HS-5 (cell line): ENCODE results near the gene GAB2.

Experiments
- DNase-seq: peaks from one replicate; pipeline ENCODE4 v3.0.0-alpha.2; 2012; ENCODE audit warnings: low read depth

The GAB2 gene

GRCh38 chr11:78220218-78221157 is 197.1 kb downstream of the GAB2 start:
- no peak for DNase-seq

- DNase-seq = no peak
Observed at GRCh38 chr11:78219493-78220217, 198.0 kb downstream of the GAB2 start.

GRCh38 chr11:78218707-78219492 is 198.7 kb downstream of the GAB2 start:
- no peak for DNase-seq

- DNase-seq = no peak
Observed at GRCh38 chr11:78217650-78218541, 199.7 kb downstream of the GAB2 start.

- DNase-seq = no peak
Observed at GRCh38 chr11:78216571-78217287, 200.9 kb downstream of the GAB2 start.

- DNase-seq = no peak
Observed at GRCh38 chr11:78216021-78216420, 201.6 kb downstream of the GAB2 start.

DNA sequence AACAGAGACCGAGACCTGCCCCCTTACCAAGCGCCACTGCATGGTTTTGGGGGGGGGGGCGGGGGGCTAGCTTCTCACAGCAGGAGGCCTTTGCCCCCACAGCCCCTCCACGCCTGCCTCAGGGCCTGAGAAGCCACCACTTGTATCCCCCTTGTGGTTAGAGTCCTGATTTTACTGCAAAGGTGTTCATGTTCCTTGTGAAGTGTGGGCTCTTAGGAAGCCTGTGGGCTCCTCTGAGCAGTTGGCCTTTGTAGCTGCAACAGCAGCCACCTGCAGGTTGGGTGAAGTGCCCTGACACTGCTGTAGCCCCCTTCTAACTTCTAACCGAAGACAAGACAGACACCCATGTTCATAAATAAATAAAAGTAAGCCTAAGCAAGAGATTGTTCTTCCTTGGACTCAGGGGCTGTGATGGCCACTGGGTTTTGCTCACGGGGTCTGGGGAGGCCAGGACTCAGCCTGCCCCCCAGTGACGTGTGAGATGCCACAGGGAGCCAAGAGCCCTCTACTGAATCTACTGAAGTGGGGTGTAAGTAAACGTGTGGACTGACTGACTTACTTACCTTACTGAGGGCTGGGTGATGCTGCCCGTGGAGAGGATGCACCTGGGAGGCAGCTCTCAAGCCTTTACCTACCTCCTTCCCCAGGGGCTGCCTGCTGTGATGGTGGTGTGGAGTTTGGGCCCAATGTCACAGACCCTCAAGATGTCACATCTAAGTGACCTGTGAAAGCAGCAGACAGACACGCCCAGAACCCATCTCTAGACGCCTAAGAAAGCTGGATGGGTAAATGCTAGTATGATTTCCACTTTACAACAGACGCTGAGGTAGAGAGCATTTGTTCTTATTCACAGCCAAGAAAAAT is 203.1 kb downstream of the GAB2 start:
- DNase-seq = no peak

DNA sequence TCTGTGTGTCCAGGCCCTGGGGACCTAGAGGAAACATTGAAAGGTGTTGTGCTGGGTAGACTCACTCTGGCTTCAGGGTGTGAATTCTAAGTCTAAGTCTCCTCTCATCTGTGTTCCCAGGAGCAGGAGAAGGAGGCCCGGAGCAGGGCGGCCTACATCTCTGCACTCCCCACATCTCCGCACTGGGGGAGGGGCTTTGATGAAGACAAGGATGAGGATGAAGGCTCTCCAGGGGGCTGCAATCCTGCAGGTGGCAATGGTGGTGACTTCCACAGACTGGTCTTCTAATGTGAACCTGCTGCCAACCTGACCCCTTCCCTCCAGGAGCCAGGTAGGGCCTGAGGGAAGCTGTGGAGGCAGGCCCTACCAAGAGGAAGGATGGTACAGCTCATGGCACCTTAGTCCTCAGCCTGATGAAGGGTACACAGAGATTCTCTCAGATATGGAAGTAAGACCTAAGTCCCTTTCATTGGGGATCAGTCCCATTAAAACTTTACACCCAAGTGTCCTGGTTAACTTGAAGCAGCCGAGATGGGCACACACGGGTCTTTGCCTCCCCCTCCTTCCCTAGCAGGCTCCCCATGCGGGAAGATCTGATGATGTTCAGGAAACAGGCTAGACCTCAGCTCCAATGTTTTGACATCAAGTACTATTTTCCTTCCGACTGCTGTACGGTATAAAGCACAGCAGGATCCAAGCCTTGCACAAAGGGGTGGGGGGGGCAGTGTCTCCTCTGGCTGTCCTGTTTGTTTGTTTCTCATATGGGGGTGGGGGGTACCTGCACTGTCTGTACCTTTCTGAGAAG is 203.9 kb downstream of the GAB2 start:
- no peak for DNase-seq

DNA sequence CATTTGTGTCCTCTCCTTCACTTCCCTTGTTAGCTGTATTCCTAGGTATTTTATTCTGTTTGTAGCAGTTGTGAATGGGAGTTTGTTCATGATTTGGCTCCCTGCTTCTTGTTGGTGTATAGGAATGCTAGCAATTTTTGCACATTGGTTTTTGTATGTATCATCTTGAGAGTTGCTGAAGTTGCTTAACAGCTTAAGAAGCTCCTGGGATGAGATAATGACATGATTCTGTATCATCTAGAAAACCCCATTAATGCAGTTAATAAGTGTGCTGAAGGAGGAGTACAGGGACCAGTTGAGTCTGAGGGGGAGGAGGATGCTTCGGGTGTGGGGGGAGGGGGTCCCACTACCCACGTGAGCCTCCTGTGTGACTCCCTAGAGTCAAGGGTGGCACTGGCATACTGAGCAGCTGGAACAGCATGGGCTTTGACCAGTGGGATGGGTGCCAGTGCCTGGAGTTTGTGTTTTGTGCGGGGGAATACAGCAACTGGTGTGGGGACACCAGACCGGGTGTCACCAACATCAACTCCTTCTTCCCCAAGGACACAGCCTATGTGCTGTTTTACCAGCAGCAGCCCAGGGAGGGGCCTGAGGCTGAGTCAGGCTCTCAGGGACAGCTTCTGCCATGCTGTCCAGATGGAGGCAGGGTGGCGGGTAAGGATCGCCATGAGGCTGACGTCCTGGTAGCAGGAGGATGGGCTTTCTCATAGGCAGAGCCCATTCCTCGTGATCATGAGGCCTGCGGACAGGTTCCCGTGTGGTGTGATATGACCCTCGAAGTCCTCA is 204.8 kb downstream of the GAB2 start:
- no peak for DNase-seq

GRCh38 chr11:78211565-78211964 is 206.1 kb downstream of the GAB2 start:
- no peak for DNase-seq

DNA sequence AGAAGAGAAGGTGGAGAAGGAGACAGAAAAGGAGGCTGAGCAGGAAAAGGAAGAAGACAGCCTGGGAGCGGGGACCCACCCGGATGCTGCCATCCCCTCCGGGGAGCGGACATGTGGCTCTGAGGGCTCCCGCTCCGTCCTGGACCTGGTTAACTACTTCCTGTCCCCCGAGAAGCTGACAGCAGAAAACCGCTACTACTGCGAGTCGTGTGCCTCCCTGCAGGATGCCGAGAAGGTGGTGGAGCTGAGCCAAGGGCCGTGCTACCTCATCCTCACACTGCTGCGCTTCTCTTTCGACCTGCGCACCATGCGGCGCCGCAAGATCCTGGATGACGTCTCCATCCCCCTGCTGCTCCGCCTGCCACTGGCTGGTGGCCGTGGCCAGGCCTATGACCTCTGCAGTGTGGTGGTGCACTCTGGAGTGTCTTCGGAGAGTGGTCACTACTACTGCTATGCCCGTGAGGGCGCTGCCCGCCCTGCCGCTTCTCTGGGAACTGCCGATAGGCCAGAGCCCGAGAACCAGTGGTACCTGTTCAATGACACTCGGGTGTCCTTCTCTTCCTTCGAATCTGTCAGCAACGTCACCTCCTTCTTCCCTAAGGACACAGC is 207.5 kb downstream of the GAB2 start:
- no peak for DNase-seq

GRCh38 chr11:78209478-78209877 is 208.1 kb downstream of the GAB2 start:
- no peak for DNase-seq

- DNase-seq = no peak
Observed at GRCh38 chr11:78208257-78209165, 209.1 kb downstream of the GAB2 start.

DNA sequence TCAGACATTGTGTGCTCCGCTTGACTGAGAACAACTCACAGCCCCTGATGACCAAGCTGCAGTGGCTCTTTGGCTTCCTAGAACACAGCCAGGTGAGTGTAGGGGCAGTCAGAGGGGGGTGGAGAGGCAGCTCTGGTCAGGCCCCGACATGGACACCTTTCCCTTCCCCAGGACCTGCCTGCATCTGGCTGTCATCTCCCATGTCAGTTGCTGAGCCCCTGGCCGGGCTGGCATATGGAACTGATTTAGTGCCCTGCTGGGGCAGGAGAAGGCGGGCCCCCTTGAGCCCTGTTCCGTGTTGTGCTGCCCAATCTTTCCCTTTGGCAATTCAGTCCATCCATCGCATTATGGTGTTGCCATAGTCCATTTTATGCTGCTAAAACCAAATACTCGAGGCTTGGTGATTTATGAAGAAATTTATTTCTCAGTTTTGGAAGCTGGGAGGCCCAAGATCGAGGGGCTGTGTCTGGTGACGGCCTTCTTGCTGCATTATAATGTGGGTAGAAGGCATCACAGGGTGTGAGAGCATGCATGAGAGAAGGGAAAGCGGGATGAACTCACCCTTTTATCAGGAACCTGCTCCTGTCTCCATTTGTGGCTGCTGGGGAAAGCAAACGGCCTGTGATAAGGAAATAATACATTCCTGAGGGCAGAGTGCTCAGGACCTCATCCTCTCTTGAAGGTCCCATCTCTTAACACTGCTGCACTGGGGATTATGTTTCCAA is 209.9 kb downstream of the GAB2 start:
- no peak for DNase-seq

GRCh38 chr11:78205691-78206090 is 211.9 kb downstream of the GAB2 start:
- DNase-seq = no peak

- no peak for DNase-seq
Observed at GRCh38 chr11:78205256-78205655, 212.4 kb downstream of the GAB2 start.
